H1 (cell line): ENCODE measurements around the gene TMEM183A. TPM values are rescaled to one million over a fixed set of nuclear protein-coding genes. Genes with fewer than 3 reads are reported as not detected.

Experiments
- CTCF ChIP-seq, 3 experiments: IDR thresholded peaks; 1 replicate in 2 of 3; 2 replicates in 1 of 3; pipeline versions ENCODE4 v1.5.1 to v1.6.1; 2011; ENCODE audit warnings: low read length in 3 of 3, mild to moderate bottlenecking in 3 of 3, inconsistent platforms in 2 of 3, low read depth in 1 of 3, moderate library complexity in 1 of 3; ENCODE audit not compliant: insufficient read depth in 1 of 3; ENCODE audit errors: control extremely low read depth in 1 of 3
- POLR2A ChIP-seq, 2 experiments: IDR thresholded peaks; 1 replicate in 1 of 2; 2 replicates in 1 of 2; pipeline ENCODE4 v1.6.1; 2011; ENCODE audit warnings: low read depth in 2 of 2, low read length in 2 of 2, mild to moderate bottlenecking in 2 of 2; ENCODE audit errors: control extremely low read depth in 1 of 2
- polyA plus RNA-seq, 7 experiments: library from polyadenylated mRNA; depleted of rRNA in 3 of 7; stranded (reverse) in 5 of 7; unstranded in 2 of 7; fragments of >200 nt in 5 of 7; fragments of 200-250 nt in 2 of 7; gene quantifications; 1 replicate in 5 of 7; 2 replicates in 1 of 7; 4 replicates in 1 of 7; pipeline versions ENCODE4 v1.2.1 to v1.2.3, GENCODE V29; 2011 to 2013; ENCODE audit warnings: missing spikeins in 2 of 7, mixed read lengths in 2 of 7
- total RNA-seq: library from RNA; stranded (reverse); fragmentation: NEBNext Ultra II Directional; extraction: Animal tissue kit (Norgen Biotek cat#: 25700); gene quantifications from 2 replicates; pipeline ENCODE4 v1.2.1, GENCODE V29; 2021

TMEM183A gene
- total and polyA plus RNA-seq, 2 of the 8 experiments (the other 6 are each of a cell fraction or from before 2014, with no cell fraction given), result 107 to 173 TPM

GRCh38 chr1:203000217-203000944 lies 6.8 kb upstream of the TMEM183A start (continued):
- TF ChIP-seq CTCF (IDR thresholded peaks at IDR 0.05; ENCODE audit: control extremely low read depth in 1 of 3, insufficient read depth in 1 of 3, low read depth in 1 of 3, low read length in 3 of 3), result no peak
- TF ChIP-seq POLR2A (IDR thresholded peaks at IDR 0.05; ENCODE audit: control extremely low read depth in 1 of 2, low read depth in 2 of 2, low read length in 2 of 2), result no peak
